ENCODE measurements around the gene RNU11.

RNU11 gene

GRCh38 chr1:28668956-28669723 lies 20.7 kb downstream of the RNU11 start:
- TF ChIP-seq TAF1 (IDR thresholded peaks at IDR 0.05; ENCODE audit: borderline replicate concordance, insufficient read depth, low read length), result 0 out of 2 replicates have a peak, but pooled peaks have one; percentile 4
- TF ChIP-seq FOXP2 (optimal IDR thresholded peaks at IDR 0.05; ENCODE audit: borderline replicate concordance, extremely low read depth, extremely low read length, insufficient read depth), result no peak
- no peak for TF ChIP-seq SIN3A (IDR thresholded peaks at IDR 0.05; ENCODE audit: borderline replicate concordance, insufficient read depth, low read length)
- 0 out of 2 replicates have a peak, but pooled peaks have one; percentile 41 for TF ChIP-seq POLR2AphosphoS5 (IDR thresholded peaks at IDR 0.05; ENCODE audit: low read depth, low read length)
- TF ChIP-seq REST (IDR thresholded peaks at IDR 0.05; ENCODE audit: insufficient read depth in 1 of 2, low read depth in 2 of 2, low read length in 2 of 2), result no peak

GRCh38 chr1:28671254-28671780 lies 22.9 kb downstream of the RNU11 start:
- no peak for TF ChIP-seq FOXP2 (optimal IDR thresholded peaks at IDR 0.05; ENCODE audit: borderline replicate concordance, extremely low read depth, extremely low read length, insufficient read depth)
- TF ChIP-seq REST (IDR thresholded peaks at IDR 0.05; ENCODE audit: insufficient read depth in 1 of 2, low read depth in 2 of 2, low read length in 2 of 2), result no peak
- TF ChIP-seq TAF1 (IDR thresholded peaks at IDR 0.05; ENCODE audit: borderline replicate concordance, insufficient read depth, low read length), result no peak
- TF ChIP-seq POLR2AphosphoS5 (IDR thresholded peaks at IDR 0.05; ENCODE audit: low read depth, low read length), result no peak
- no peak for TF ChIP-seq SIN3A (IDR thresholded peaks at IDR 0.05; ENCODE audit: borderline replicate concordance, insufficient read depth, low read length)

- TF ChIP-seq TAF1 (IDR thresholded peaks at IDR 0.05; ENCODE audit: borderline replicate concordance, insufficient read depth, low read length), result no peak
- TF ChIP-seq FOXP2 (optimal IDR thresholded peaks at IDR 0.05; ENCODE audit: borderline replicate concordance, extremely low read depth, extremely low read length, insufficient read depth), result no peak
- TF ChIP-seq REST (IDR thresholded peaks at IDR 0.05; ENCODE audit: insufficient read depth in 1 of 2, low read depth in 2 of 2, low read length in 2 of 2), result no peak
- TF ChIP-seq POLR2AphosphoS5 (IDR thresholded peaks at IDR 0.05; ENCODE audit: low read depth, low read length), result no peak
- no peak for TF ChIP-seq SIN3A (IDR thresholded peaks at IDR 0.05; ENCODE audit: borderline replicate concordance, insufficient read depth, low read length)
Measured at GRCh38 chr1:28675924-28676257, 27.5 kb downstream of the RNU11 start.

GRCh38 chr1:28680151-28680550 lies 31.8 kb downstream of the RNU11 start:
- TF ChIP-seq FOXP2 (optimal IDR thresholded peaks at IDR 0.05; ENCODE audit: borderline replicate concordance, extremely low read depth, extremely low read length, insufficient read depth) (no peak), REST (IDR thresholded peaks at IDR 0.05; ENCODE audit: insufficient read depth in 1 of 2, low read depth in 2 of 2, low read length in 2 of 2) (no peak), SIN3A (IDR thresholded peaks at IDR 0.05; ENCODE audit: borderline replicate concordance, insufficient read depth, low read length) (no peak), POLR2AphosphoS5 (IDR thresholded peaks at IDR 0.05; ENCODE audit: low read depth, low read length) (no peak), TAF1 (IDR thresholded peaks at IDR 0.05; ENCODE audit: borderline replicate concordance, insufficient read depth, low read length) (no peak)

Measured in PFSK-1 (cell line).